Measurements from ENCODE around the gene RBM8A.
A peak's percentile ranks its signal among the peaks of the same experiment; 100 is the strongest.

RBM8A gene

DNA sequence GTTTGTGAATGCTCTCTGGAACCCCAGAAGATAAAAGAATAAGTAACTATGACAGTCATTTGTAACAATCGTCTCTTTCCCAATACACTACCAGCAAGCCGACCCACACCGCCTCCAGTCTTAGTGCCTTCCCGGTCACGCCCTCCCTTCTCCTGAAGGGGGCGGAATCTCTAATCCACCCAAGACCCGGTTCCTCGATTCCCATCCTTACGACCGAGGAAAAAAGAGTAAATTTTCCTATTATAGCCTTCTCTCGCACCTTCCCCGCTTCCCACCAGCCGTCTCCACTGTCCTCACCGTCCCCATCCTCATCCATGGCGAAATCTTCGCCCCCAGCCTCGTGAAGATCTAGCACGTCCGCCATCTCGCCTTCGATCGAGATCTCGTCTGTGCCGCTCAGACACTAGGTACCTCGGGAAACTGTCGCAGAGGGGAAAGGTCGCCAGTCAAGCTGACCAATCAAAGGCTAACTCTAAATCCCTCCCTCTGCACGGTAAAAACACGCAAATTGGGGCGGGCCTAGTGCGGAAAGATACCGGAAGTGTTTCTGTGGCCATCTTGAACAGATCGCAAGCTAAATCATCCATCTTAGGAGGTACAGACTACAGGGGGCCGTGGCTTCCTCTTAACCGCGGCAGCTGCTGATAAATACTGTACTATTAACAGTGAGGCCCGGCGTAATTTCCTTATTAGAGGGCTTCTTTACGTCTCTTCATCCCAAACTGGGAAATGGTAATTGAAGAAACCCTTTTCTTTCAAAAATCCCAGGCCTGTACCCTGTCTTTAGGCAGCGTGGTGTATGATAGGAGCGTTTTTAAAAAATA, at the start of gene RBM8A:
Gene RBM8A, minus strand, starts transcription at position 422 of the 824 bp plus-strand sequence. Its CDS starts 58 bp downstream, at position 364.
- peak; percentile 92 for DNase-seq

DNA sequence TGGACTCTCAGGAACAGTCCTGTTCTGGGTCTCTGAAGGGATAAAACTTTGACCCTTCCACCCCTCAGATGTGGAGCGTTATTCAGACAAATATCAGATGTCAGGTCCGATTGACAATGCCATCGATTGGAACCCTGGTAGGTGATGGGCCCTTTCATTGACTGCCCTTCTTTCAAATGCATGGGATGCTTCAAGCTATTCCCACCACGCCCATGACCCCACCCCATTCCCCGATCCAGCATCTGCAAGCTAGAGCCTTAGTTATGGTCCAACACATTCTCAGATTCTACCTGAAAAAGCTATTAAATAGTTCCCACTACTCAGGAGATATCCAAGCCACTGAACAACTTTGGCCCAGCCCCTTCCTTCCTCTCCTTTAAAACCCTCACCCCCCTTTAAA, 49.7 kb upstream of the RBM8A start:
- no peak for DNase-seq

DNA sequence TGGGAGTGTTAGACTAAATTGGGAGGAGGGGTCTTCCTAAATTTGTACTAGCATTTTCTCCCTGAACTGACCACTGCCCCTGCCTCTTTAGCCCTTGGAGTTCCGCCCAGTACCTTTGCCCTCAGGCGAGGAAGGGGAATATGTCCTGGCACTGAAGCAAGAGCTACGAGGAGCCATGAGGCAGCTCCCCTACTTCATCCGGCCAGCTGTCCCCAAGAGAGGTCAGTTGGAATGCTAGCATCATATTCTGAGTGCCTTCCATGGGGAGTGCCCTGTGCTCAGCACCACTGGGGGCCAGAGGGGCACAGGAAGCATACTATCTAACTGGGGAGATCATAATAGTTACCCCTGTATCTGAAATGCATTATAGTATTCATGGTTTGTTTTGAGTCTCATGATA, 47.9 kb upstream of the RBM8A start:
- DNase-seq = no peak

GRCh38 chr1:145974721-145975120, 47.4 kb upstream of the RBM8A start:
- DNase-seq = no peak

GRCh38 chr1:145972580-145972979, 45.3 kb upstream of the RBM8A start:
- DNase-seq = no peak

DNA sequence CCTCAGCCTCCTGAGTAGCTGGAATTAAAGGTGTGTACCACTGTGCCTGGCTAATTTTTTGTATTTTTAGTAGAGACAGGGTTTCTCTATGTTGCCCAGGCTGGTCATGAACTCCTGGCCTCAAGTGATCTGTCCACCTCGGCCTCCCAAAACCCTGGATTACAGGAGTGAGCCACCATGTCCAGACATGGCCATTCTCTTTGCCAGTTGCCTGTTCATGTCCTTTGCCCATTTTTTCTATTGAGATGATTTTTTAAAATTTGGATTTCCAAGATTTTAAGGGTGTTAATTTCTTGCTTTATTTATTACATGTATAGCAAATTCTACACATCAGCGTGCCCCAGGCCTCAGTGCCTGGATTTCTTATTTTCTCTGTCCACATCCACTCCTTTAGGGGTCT, 40.0 kb upstream of the RBM8A start:
- no peak for DNase-seq

DNA sequence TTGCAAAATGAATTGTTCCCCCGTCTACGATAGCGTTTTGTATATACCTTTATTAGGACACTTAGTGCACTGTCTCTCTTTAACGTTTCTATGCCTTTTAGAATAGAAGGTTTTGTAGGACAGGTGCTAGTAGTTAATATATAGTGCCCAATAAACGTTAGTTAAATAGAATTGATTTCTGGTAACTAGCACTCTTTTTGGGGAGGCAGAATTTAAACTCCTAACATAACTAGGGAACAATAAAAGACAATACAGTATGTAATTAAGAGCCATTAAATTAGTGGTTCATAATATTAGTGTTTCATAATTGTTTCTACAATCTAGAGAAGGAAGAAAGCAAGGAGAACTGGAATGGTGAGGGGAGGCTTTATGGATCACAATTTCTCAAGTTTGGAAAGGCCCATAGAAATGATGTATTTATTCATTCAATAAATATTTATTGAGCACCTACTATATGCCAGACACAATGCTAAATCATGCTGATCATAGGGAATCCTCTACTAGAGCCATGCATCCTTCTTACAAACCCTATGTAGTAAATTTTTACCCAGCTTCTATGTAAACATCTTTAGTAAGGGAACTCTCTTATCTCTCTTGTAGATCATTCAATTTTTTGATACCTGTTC, 37.9 kb upstream of the RBM8A start:
- DNase-seq = no peak

DNA sequence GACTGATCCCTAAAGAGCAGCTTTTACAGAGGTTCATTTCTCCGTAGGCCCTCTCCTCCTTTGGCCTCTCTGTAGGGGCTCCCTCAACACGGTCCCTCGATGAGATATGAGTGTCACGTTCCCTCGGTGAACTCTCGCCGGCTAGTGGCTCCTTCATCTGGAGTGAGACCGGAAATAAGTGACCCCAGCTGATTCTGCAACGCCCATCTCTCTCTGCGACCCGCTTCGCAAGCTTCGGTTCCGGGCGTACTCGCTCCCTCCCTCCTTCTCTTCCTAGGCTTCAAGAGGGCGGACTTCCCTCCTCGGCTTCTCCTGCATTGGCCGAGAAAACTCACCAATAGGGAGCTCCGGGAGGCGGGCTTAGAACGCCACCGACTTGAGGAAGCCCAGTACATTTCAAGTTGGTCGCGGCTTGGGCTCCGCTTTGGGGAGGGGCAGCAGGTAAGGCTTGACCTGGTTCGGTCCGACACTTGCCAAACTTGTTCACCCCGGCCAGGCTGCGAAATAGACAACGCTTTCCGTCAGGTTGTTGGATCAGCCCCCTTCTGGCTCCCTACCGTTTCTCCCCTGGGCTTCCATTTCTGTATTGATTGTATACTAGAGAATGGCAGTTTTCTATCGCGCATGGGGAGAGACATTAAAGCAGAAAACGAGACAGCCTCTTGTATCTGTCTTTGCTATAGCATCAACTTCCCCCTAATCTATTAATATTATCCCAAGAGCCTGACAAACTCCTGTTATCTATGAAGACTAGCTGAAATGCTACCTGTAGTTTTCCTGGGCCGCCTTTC, 37.2 kb upstream of the RBM8A start, which contains the start of the genes ANKRD34A and POLR3GL:
Gene ANKRD34A, minus strand, starts transcription at position 248 of the 791 bp plus-strand sequence. CDS start 2,816 bp downstream, outside the sequence.
Gene POLR3GL, plus strand, starts transcription at position 363 of the 791 bp plus-strand sequence. CDS start 10,176 bp downstream, outside the sequence.
- peak; percentile 92 for DNase-seq

DNA sequence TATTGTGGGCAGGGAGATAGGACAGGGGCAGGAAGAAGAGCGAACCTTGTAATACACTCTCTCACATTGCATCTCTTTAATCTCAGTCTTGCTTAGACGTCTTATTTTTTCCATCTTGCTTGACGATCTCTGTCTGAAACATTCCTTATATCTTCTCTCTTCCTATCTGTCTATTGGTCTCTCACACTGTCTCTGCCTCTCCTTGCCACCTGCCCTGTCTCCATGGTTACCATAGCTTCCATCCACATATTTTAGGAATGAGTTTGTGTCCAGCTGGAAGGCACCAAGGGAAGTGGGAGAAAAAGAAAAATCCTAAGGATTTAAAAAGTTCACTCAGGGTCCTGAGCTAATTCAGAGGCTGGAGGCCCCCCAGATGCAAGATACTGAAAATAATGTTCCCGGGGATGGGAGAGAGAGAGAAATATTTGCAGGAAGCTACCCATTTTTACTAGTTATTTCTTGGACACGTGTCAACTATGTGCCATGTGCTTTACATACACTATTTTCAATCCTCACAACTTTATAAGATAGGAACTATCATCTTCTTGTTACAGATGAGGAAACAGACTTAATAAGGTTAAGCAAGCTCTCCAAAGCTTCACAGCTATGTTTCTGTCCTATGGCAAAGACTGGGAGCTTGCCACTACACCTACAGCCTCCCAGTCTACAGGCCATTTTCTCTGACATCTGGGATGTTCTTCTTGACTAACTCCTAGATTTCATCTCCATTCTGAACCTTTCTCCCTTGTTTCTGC, 36.2 kb upstream of the RBM8A start:
- no peak for DNase-seq

DNA sequence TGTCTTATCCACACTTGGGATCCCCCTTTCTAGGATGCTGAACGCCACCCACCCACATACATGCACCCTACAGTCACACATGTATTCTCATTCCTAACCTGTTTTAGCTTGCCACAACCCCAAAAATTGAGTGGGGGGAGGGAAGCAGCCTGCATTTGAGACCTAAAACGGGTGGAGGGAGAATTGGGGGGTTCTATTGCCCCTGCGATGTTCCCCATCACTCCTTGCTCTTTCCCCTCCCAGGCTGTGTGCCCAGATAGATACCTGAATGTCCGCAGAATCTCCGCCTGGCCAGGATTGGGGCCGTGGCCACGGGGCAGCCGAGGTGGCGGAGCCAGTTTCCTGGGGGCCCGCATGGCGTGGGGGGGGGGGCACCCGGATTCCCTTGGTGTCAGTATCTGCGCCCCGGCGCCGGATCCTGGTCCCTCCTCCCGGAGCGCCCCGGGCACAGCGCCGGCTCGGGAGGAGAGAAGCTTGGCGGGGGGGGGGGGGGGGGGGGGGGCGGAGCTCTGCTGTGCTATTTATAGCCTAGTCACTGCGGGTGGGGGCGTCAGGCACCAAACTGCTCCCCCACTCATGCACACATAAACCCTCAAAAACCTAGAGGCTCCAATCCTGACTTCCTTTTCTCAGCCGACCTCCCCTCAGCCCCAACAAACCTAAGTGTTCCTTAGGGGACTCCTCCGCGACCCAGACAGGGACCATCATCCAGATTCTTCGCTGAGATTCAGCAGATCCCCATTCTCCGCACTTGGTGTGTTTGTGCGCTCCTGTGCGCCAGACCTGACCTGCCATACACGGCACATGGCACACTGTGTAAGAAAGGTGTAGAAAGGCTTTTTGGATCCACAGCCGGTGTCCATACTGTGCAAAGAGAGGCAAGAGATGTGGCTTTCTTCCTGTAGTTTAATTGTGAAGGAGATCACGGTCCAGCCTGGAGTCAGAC, 35.1 kb upstream of the RBM8A start:
- peak; percentile 48 for DNase-seq

- DNase-seq = peak; percentile 71
These were observed 34.3 kb upstream of the RBM8A start for GRCh38 chr1:145961425-145962156.

- DNase-seq = no peak
These were observed 33.8 kb upstream of the RBM8A start for GRCh38 chr1:145961109-145961424.

GRCh38 chr1:145960468-145961108, 33.3 kb upstream of the RBM8A start:
- peak; percentile 45 for DNase-seq

DNA sequence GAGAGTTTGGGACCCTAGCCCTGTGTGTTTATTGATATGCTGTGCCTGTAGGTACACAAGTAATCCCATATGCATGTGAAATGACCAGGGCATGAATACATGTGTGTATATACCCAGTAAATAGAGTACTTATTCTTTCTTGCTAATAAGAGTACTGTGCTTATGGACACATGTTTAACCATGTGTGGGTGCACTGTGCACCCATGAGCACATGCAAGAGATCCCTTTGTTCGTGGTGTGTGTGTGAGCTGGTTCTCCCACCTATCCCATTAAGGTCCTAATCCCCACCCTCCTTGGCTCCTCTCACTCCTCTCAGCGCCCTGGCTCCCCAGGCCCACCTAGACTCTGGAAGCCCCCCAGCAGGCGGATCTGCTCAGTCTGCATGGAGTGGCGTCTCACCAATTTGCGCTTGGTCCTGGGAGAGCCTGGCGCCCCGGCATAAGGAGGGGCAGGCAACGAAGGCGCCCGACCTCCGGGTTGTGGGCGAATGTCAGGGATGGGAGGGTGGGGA, 32.7 kb upstream of the RBM8A start:
- no peak for DNase-seq

- no peak for DNase-seq
These were observed 32.0 kb upstream of the RBM8A start for GRCh38 chr1:145959333-145959732.

DNA sequence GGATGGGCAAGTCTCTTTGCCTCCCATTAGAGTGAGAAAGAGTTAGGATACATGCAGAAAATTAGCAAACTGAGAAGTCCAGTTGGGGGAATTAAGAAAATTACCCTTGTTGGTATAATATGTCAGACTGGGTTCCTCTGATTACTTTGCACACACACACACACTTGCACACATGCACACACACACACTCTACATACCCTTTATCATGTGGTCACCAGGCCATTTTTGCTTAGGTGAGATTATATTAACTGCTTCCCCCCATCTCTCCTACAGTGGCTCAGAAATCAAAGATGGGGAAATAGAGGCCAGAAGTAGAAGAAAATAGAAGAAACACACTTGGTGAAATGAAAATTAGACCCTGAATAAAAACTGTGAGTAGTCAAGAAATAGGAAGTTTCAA, 31.4 kb upstream of the RBM8A start:
- DNase-seq = no peak

DNA sequence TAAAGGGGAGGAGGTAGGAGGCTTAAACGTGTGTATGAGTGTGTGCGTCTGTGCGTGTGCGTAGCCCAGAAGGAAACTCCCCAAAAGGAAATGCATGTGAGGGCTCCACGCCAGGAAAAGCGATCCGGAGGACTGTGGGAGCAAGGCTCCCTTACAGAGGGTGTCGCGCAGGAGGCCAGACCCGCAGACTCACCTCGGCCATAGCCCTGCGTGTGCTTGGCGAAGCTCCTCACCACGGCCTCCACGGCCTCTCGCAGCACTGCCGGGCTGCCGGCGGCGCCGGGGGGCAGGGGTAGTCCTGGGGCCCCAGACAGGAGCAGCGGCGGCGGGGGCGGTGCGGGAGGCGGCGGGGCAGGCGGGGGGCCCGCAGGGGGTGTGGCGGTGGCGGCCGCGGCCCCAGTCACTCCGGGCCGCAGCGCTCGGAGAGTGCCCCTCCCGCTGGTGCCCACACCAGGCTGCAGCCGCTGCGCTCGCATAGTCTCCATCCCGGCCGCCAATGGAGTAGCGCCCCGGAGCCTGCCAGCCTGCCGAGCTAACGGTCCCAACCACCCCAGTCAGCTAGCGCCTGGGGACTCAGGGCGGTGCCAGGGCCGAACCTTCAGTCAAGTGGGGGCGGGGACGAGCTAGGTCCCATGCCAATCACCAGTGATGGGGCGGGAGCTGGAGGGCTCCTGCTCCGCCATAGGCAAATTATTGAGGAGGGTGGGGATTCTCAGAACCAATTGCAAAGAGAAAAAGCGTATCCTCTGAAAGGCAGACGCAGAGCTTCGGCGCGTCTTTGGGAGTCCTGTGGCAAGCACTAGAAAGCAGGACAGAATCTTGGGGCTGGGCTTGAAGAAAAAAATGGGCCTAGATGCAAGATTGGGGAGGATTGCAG, 30.4 kb upstream of the RBM8A start, which contains the start of gene LIX1L:
Gene LIX1L, minus strand, starts transcription at position 575 of the 877 bp plus-strand sequence. Its CDS starts 90 bp downstream, at position 485.
- peak; percentile 96 for DNase-seq

- no peak for DNase-seq
These were observed 29.6 kb upstream of the RBM8A start for GRCh38 chr1:145956781-145957442.

Measured in activated naive CD4-positive, alpha-beta T cell treated with anti-CD3 and anti-CD28 coated beads, Interleukin-2, amount 50 U/mL, for 16 hours (primary cell).